NCI-H774 (cell line): ENCODE results near the gene ATP13A4.

Source experiments
- DNase-seq: peaks from one replicate; lab custom pipeline; 2025; lab: John Stamatoyannopoulos, UW

The ATP13A4 gene

DNA sequence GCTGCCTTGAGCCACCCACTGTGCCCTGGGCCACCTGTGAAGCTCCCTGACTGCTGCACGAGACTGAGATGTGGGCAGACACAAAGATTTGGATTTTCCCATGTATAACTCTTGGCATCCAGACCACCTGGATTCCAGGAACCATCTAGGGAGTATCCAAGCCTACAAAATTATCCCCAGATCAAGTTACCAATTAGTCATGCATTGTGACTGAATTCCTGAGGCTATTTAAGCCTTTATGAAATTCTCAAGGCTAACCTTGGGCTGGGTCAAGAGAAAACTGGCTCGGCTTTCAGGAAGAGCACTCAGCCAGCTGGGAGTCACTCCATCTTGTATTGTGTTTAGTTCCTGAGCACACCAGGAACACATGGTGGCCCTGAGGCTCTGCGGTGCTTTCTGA lies 162.8 kb downstream of the ATP13A4 start:
- no peak for DNase-seq

DNA sequence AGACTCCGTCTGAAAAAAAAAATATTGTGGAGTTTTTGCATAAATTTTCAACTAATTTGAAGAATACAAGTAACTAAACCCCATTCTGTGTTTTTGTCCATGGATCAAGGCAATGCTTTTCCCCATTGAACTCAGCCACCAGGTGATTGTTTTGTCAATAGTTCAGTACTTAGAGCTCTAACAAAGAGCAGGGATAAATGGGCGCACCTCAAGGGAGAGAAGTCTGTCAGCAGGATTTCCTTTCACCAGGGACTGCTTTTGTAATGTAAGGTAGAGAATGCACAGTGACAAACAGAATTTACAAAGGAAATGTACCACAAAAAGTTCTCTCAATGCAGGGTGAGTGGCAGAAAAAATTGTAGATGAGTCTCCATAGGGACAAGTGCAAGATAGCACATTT lies 165.4 kb downstream of the ATP13A4 start:
- DNase-seq, result no peak

DNA sequence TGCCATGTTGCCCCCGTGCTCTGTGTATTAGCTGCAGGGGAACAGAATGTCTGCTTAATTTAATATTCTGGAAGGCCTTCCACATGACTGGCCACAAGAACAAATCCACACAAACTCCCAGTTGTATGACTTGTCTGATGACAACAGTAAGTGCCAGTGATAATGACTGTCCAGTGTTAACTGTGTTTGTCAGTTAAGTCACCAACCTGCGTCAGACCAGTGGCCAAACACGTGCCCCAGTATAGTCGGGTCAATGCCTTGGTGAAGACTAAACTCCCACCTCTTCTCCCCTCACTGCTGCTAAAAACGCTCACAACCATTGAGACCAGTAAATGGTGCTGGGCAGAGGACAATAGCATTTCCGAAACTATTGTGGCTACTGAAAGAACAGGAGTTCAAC lies 166.3 kb downstream of the ATP13A4 start:
- DNase-seq, result no peak

DNA sequence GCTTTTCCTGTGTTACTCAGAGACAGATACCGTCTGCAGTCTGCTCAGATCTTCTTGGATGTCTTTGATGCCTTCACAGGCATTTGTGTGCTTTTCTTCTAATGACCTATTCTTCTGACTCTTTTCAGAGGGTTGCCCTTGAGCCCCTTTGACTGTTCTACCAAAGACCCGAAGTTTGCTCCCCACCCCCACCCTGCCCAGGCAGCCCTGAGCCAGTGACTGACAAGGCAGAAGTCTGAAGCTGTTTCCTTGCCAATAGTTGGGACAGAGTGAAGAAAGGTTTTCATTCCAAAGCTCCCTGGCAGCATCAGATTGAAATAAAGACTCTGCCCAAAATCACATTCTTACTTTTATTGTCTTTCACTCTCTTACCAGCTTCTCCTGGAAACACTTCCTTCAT lies 167.1 kb downstream of the ATP13A4 start:
- no peak for DNase-seq

DNA sequence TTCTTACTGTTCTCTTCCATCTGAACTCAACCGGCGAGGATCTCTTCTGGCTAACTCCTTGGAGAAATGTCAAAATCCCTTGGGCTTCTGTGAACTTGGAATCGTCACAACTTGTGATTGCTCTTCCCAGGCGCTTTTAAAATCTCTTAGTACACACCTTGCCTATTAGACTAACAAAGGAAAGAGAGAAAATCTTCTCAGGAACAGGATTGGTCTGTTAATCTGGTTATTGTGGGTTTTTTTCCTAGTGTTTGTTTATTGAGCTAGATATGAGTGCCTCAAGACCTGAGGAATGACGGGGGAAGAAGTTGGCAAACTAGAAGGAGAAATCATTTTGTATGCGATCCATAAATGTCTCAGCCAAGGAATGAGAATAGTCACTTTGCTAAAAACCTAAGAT lies 176.0 kb downstream of the ATP13A4 start, which contains the start of gene ATP13A5:
Gene ATP13A5, minus strand, starts transcription at position 48 of the 400 bp plus-strand sequence. Its CDS starts 28 bp downstream, at position 20.
- no peak for DNase-seq

DNA sequence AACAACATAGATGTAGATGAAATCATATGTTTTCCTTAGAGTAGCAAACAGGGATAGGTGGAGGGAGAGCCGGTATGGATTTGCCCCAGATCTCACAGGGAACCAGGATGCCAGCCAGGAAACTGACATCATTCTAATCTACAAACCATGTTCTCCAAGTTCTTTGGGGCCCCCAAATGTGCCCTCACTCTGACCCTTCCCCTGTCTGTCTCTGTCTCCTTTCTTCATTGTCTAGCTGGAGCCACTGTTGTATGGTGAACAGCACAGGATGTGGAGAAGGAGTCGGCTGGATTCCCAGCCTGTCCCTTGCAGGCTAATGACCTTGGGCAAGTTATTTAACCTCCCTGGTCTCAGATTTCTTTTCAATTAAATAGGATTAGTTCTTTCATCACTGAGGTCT lies 177.1 kb downstream of the ATP13A4 start:
- no peak for DNase-seq

DNA sequence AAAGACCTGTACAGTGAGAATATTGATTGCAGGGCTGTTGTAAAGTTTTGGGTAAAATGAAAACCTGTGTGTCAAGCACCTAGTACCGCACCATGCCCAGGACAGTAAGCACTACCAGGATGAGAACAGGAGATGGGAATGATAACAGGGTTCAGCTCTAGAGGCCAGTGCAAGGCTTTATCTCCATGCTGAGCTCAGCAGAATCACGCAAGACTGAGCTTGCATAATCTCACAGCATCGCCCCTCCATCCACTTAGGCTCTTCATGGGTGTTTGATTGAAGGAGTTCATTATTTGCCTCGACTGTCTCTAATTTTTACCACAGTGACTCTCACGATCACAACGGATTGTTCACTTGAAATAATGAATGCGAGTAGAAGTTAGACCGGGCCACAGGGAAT lies 179.1 kb downstream of the ATP13A4 start:
- no peak for DNase-seq

DNA sequence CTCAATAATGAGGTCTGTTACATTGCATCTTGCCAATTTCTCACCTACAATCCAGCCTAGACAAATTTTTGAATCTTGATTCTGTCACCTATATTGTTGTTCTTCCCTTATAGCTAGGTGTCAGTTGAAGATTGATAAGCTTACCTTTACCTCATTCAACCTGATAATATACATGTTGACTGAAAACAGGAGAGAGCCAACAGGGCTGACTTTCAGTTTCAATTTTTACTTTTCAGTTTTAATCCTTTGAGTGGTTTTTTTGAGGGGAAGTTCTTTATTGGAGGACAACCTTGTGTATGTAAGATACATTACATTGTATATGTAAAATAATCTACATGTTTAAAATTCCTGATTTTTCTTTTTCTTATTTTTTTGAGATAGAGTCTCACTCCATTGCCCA lies 181.9 kb downstream of the ATP13A4 start:
- no peak for DNase-seq

DNA sequence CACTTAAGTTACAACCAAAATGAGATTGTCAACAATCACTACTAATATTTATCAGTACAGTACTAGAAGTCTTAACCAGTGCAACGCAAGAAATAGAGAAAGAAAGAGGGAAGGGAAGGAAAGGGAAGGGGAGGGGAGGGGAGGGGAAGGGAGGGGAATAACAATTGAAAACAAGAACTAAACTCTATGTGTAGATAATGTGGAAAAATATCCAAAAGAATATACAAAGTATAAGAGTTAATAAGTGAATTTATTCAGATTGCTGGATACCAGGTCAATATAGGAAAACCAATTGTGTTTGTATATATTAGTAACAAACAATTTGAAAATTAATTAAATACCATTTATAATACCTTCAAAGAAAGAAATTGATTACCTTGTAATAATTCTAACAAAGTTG lies 186.8 kb downstream of the ATP13A4 start:
- no peak for DNase-seq

DNA sequence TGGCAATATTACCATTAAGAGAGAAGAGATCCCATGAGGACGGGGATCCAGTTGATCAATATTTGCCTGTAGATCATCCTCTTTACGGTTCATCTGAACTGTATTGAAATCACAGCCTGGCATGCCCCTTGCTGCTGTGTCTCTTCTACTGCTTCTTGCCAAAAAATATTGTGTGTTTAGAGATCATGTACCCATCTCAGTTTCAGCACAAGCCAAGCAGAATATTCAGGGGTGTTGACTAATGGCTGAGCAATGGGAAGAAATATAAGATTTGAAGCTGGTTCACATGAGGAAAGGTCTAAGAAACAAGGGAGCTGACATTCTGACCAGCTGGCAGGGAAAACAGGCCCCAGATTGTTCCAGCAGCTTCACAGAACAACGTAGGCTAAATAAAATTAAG lies 197.4 kb downstream of the ATP13A4 start:
- no peak for DNase-seq

DNA sequence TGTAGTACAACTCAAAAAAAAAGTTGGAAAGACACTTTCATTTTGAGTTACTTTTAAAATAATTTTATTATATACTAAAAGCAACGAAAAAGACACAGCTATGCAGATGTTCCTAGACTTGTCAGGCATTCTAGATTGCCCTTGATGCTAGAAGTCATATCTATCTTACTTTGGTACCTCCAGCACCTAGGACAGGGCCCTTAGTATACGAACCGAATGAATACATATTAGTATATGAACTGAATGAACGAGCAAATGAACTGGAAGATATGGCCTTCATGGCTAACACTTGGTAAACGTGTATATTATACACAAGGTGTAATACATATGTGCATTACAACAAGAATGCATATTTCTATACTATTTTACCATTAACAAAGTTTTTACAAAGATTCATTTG lies 200.3 kb downstream of the ATP13A4 start:
- no peak for DNase-seq
